Measurements from ENCODE around the gene SRC. TPM values are rescaled to one million over a fixed set of nuclear protein-coding genes. Genes with fewer than 3 reads are reported as not detected.
A peak's percentile ranks its signal among the peaks of the same experiment; 100 is the strongest.

SRC gene
- total RNA-seq, 1 donor from 2014 or later: 25.1 TPM

DNA sequence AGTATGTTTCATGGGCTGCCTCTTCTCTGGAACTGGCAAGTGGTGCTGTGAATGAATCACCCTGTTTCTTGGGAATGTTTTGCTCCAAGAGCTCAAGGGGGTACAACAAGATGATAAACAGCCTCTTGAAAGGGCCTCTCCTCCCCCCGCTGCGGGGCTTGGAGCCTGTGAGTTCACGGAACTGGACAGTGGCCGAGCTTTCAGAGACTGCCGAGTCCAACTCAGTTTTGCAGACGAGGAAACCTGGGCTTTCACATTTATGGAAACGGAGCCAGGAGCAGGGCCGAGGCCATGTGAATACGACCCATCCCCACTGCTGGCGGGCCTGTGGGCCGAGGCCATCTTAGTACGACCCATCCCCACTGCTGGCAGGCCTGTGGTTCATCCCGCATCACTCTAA, 18.2 kb upstream of the SRC start:
- H3K36me3 Mint-ChIP-seq (ENCODE audit: low read depth): peaks cover 3% of the 10 kb centered on the region
- peaks cover 3% of the 10 kb centered on the region for H3K9me3 Mint-ChIP-seq (ENCODE audit: low read depth)
- TF ChIP-seq CTCF (IDR thresholded peaks at IDR 0.05): no peak
- no peak overlapping the region for H3K4me3 Mint-ChIP-seq (ENCODE audit: unreplicated experiment)
- peaks cover 10% of the 10 kb centered on the region for H3K4me1 Mint-ChIP-seq (ENCODE audit: low read depth)
- H3K27me3 Mint-ChIP-seq (ENCODE audit: low read depth): no peaks in the 10 kb centered on the region
- H3K27ac Mint-ChIP-seq (ENCODE audit: unreplicated experiment): no peak overlapping the region
- peak; percentile 77 for DNase-seq (ENCODE audit: low spot score)

DNA sequence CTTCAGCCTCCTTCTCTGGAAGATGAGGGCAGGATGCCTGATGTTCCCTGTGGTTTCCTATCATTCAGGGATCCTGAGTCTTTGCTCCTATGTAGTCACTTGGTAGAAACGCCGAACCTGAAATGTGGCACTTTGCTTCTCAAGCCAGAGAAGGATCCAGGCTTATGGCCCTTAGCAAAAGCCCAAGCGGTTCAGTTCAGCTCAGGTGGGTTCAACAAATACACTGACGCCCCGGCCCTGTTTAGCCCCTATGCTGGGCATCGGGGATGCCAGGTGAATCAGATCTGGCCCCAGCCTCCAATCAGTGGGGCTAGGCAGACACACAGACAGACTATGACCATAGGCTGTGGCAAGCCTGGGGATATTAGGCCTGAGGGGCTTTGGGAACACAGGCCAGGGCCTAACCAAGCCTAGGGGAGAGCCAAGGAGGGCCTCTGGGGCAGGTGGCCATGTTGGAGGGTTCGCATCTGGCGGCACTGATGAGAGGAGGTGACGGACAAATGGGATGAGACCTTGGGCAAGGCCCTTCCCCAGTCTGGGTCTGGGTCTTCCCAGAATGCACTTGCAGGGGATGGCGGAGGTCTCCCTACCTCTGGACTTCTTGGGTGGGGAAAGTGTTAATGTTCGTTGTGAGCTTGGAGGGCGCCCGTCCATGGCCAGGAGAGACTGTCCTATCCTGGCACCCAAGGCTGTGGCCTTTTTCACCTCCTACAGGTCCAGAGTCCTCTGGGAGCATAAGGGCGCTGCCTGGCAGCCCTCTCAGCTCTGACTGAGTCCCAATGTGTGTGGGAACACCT, 17.6 kb upstream of the SRC start:
- no peak overlapping the region for H3K4me3 Mint-ChIP-seq (ENCODE audit: unreplicated experiment)
- peak; percentile 67 for DNase-seq (ENCODE audit: low spot score)
- no peaks in the 10 kb centered on the region for H3K27me3 Mint-ChIP-seq (ENCODE audit: low read depth)
- no peak for TF ChIP-seq CTCF (IDR thresholded peaks at IDR 0.05)
- peaks cover 10% of the 10 kb centered on the region for H3K4me1 Mint-ChIP-seq (ENCODE audit: low read depth)
- no peaks in the 10 kb centered on the region for H3K36me3 Mint-ChIP-seq (ENCODE audit: low read depth)
- H3K9me3 Mint-ChIP-seq (ENCODE audit: low read depth): no peaks in the 10 kb centered on the region
- H3K27ac Mint-ChIP-seq (ENCODE audit: unreplicated experiment): peak overlapping the region; percentile 41

- Mint-ChIP-seq H3K36me3 (ENCODE audit: low read depth) (no peaks in the 10 kb centered on the region), H3K4me1 (ENCODE audit: low read depth) (no peaks in the 10 kb centered on the region), H3K27me3 (ENCODE audit: low read depth) (no peaks in the 10 kb centered on the region), H3K27ac (ENCODE audit: unreplicated experiment) (no peak overlapping the region), H3K9me3 (ENCODE audit: low read depth) (no peaks in the 10 kb centered on the region), H3K4me3 (ENCODE audit: unreplicated experiment) (no peak overlapping the region)
- DNase-seq (ENCODE audit: low spot score): peak; percentile 48
- no peak for TF ChIP-seq CTCF (IDR thresholded peaks at IDR 0.05)
Observed at GRCh38 chr20:37329481-37330165, 16.3 kb upstream of the SRC start.

DNA sequence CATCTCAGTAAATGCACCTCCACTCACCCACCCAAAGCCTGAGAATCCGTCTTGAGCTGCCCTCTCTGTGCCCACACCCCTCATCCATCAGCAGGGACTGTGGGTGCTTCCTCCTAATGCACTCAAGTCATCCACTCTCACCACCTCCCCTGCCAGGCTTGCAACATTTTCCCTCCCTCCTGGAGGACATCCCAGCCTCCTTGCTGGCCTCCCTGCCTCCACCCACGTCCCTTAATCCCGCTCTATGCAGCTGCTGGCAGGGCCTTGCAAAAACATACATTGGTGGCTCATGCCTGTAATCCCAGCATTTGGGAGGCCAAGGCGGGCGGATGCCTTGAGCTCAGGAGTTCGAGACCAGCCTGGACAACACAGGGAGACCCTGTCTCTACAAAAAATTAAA, 15.6 kb upstream of the SRC start:
- peak; percentile 49 for DNase-seq (ENCODE audit: low spot score)
- H3K4me1 Mint-ChIP-seq (ENCODE audit: low read depth): no peaks in the 10 kb centered on the region
- no peaks in the 10 kb centered on the region for H3K9me3 Mint-ChIP-seq (ENCODE audit: low read depth)
- no peaks in the 10 kb centered on the region for H3K27me3 Mint-ChIP-seq (ENCODE audit: low read depth)
- H3K36me3 Mint-ChIP-seq (ENCODE audit: low read depth): no peaks in the 10 kb centered on the region
- H3K4me3 Mint-ChIP-seq (ENCODE audit: unreplicated experiment): no peak overlapping the region
- H3K27ac Mint-ChIP-seq (ENCODE audit: unreplicated experiment): no peak overlapping the region
- TF ChIP-seq CTCF (IDR thresholded peaks at IDR 0.05): no peak

GRCh38 chr20:37331060-37331857, 14.7 kb upstream of the SRC start:
- no peak for TF ChIP-seq CTCF (IDR thresholded peaks at IDR 0.05)
- no peak overlapping the region for H3K27ac Mint-ChIP-seq (ENCODE audit: unreplicated experiment)
- H3K9me3 Mint-ChIP-seq (ENCODE audit: low read depth): no peaks in the 10 kb centered on the region
- H3K27me3 Mint-ChIP-seq (ENCODE audit: low read depth): no peaks in the 10 kb centered on the region
- peaks cover 8% of the 10 kb centered on the region for H3K4me1 Mint-ChIP-seq (ENCODE audit: low read depth)
- peak; percentile 41 for DNase-seq (ENCODE audit: low spot score)
- no peaks in the 10 kb centered on the region for H3K36me3 Mint-ChIP-seq (ENCODE audit: low read depth)
- no peak overlapping the region for H3K4me3 Mint-ChIP-seq (ENCODE audit: unreplicated experiment)

Data from chondrocyte (in vitro differentiated cells).